DND-41 (cell line): Measurements from ENCODE around the gene WDPCP.

Experiments
- ATAC-seq: fragments of 200-7000 bp; cut with Tn5 transposase; 3 replicates; pipeline ENCODE4 v1.9.1; 2021; ENCODE audit warnings: low read depth; ENCODE audit not compliant: insufficient read depth
- DNase-seq: peaks from one replicate; pipeline ENCODE4 v3.0.0-alpha.2; 2020
- H2AFZ ChIP-seq: 2 replicates; pipeline ENCODE4 v1.6.0; 2012; ENCODE audit warnings: low read depth, low read length
- H3K27ac ChIP-seq: 2 replicates; pipeline ENCODE4 v1.5.1; 2012; ENCODE audit warnings: low read length, inconsistent platforms
- H3K27me3 ChIP-seq: fragments of 200-600 bp; sonication (generic); 2 replicates; pipeline ENCODE4 v1.6.0; 2012; ENCODE audit warnings: low read length, mild to moderate bottlenecking, inconsistent platforms; ENCODE audit not compliant: insufficient read depth, poor library complexity
- H3K36me3 ChIP-seq: 2 replicates; pipeline ENCODE4 v1.5.1; 2012; ENCODE audit warnings: low read length, inconsistent platforms; ENCODE audit not compliant: insufficient read depth
- H3K4me1 ChIP-seq: 2 replicates; pipeline ENCODE4 v1.5.1; 2012; ENCODE audit warnings: mild to moderate bottlenecking, low read length; ENCODE audit not compliant: insufficient read depth
- H3K4me2 ChIP-seq: 2 replicates; pipeline ENCODE4 v1.6.0; 2012; ENCODE audit warnings: mild to moderate bottlenecking, moderate library complexity, low read length, inconsistent platforms; ENCODE audit not compliant: insufficient read depth
- H3K4me3 ChIP-seq, 2 experiments: fragments of 200-600 bp in 1 of 2; shearing (Covaris generic) in 1 of 2; 2 replicates each; pipeline ENCODE4 v1.5.1; 2012 to 2016; ENCODE audit warnings: inconsistent platforms in 2 of 2, low read length in 2 of 2, mild to moderate bottlenecking in 2 of 2, low read depth in 1 of 2, moderate library complexity in 1 of 2
- H3K79me2 ChIP-seq: 2 replicates; pipeline ENCODE4 v1.6.0; 2012; ENCODE audit warnings: low read length, inconsistent platforms; ENCODE audit not compliant: insufficient read depth
- H3K9ac ChIP-seq: 2 replicates; pipeline ENCODE4 v1.6.0; 2012; ENCODE audit warnings: low read depth, mild to moderate bottlenecking, inconsistent platforms, low read length, moderate library complexity
- H3K9me3 ChIP-seq: 2 replicates; pipeline ENCODE4 v1.5.1; 2012; ENCODE audit warnings: low read length, moderate library complexity, mild to moderate bottlenecking, inconsistent platforms; ENCODE audit not compliant: insufficient read depth, severe bottlenecking
- H4K20me1 ChIP-seq: 2 replicates; pipeline ENCODE4 v1.6.0; 2012; ENCODE audit warnings: low read length; ENCODE audit not compliant: insufficient read depth
- CTCF ChIP-seq: IDR thresholded peaks from 2 replicates; pipeline ENCODE4 v1.5.1; 2012; ENCODE audit warnings: borderline replicate concordance, low read length, moderate library complexity, mild to moderate bottlenecking; ENCODE audit not compliant: poor library complexity, severe bottlenecking; ENCODE audit errors: extremely low read depth
- EZH2 ChIP-seq: IDR thresholded peaks from 3 replicates; pipeline ENCODE4 v1.6.1; 2012; ENCODE audit warnings: borderline replicate concordance, low read depth, mild to moderate bottlenecking, moderate library complexity, low read length, inconsistent platforms; ENCODE audit not compliant: severe bottlenecking

The WDPCP gene

GRCh38 chr2:63522950-63523349 is 65.3 kb downstream of the WDPCP start:
- Histone ChIP-seq H3K9ac (no peak overlapping the region), H3K36me3 (peaks cover 2% of the 10 kb centered on the region; the same call in 1 of the 2 replicates), H3K4me1 (no peaks in the 10 kb centered on the region), H4K20me1 (no peaks in the 10 kb centered on the region), H3K27ac (no peak overlapping the region), H3K79me2 (peaks cover 16% of the 10 kb centered on the region; the same call in 1 of the 2 replicates), H3K27me3 (no peaks in the 10 kb centered on the region), H3K4me3 (no peak overlapping the region), H3K4me2 (no peak overlapping the region), H3K9me3 (peaks cover 32% of the 10 kb centered on the region), H2AFZ (no peak overlapping the region)
- no peak for DNase-seq
- no peak for ATAC-seq
- TF ChIP-seq CTCF (no peak), EZH2 (no peak)

- Histone ChIP-seq H3K4me1 (no peaks in the 10 kb centered on the region), H4K20me1 (no peaks in the 10 kb centered on the region), H3K4me2 (no peak overlapping the region), H3K27ac (no peak overlapping the region), H3K27me3 (no peaks in the 10 kb centered on the region), H3K9me3 (peaks cover 32% of the 10 kb centered on the region), H3K79me2 (peaks cover 16% of the 10 kb centered on the region; the same call in 1 of the 2 replicates), H2AFZ (no peak overlapping the region), H3K36me3 (peaks cover 2% of the 10 kb centered on the region; the same call in 1 of the 2 replicates), H3K4me3 (no peak overlapping the region), H3K9ac (no peak overlapping the region)
- TF ChIP-seq CTCF (no peak), EZH2 (no peak)
- ATAC-seq (no peak), DNase-seq (no peak)
Measured at GRCh38 chr2:63520793-63521192, 67.5 kb downstream of the WDPCP start.

GRCh38 chr2:63514781-63515180 is 73.5 kb downstream of the WDPCP start:
- ATAC-seq, result no peak
- no peak overlapping the region for H3K4me3 ChIP-seq
- TF ChIP-seq CTCF, result no peak
- no peak for TF ChIP-seq EZH2
- peaks cover 16% of the 10 kb centered on the region; the same call in 1 of the 2 replicates for H3K79me2 ChIP-seq
- H3K36me3 ChIP-seq, result no peaks in the 10 kb centered on the region; the same call in 1 of the 2 replicates
- no peaks in the 10 kb centered on the region; the same call in 1 of the 2 replicates for H3K4me1 ChIP-seq
- H3K9me3 ChIP-seq, result peaks cover 3% of the 10 kb centered on the region
- no peak overlapping the region for H3K9ac ChIP-seq
- DNase-seq, result no peak
- H4K20me1 ChIP-seq, result no peaks in the 10 kb centered on the region
- H3K4me2 ChIP-seq, result no peak overlapping the region
- no peak overlapping the region for H3K27ac ChIP-seq
- H2AFZ ChIP-seq, result no peak overlapping the region
- H3K27me3 ChIP-seq, result no peaks in the 10 kb centered on the region

GRCh38 chr2:63514237-63514716 is 74.0 kb downstream of the WDPCP start:
- H3K9me3 ChIP-seq, result peaks cover 3% of the 10 kb centered on the region
- H3K9ac ChIP-seq, result no peak overlapping the region
- ATAC-seq (no peak), DNase-seq (no peak)
- H3K36me3 ChIP-seq, result no peaks in the 10 kb centered on the region; the same call in 1 of the 2 replicates
- H3K4me2 ChIP-seq, result no peak overlapping the region
- no peaks in the 10 kb centered on the region; the same call in 1 of the 2 replicates for H3K4me1 ChIP-seq
- H3K4me3 ChIP-seq, result no peak overlapping the region
- H3K27ac ChIP-seq, result no peak overlapping the region
- no peak overlapping the region for H2AFZ ChIP-seq
- H4K20me1 ChIP-seq, result no peaks in the 10 kb centered on the region
- TF ChIP-seq CTCF (no peak), EZH2 (no peak)
- H3K27me3 ChIP-seq, result no peaks in the 10 kb centered on the region
- H3K79me2 ChIP-seq, result peaks cover 11% of the 10 kb centered on the region; the same call in 1 of the 2 replicates
